A673 (cell line): ENCODE measurements around the gene SATB1. TPM values are rescaled to one million over a fixed set of nuclear protein-coding genes. Genes with fewer than 3 reads are reported as not detected.
A peak's percentile ranks its signal among the peaks of the same experiment; 100 is the strongest.

ENCODE experiments used
- BruUV-seq: library from RNA; stranded (reverse); fragments of 400-500 nt; replicated peaks from 2 replicates; lab custom pipeline; 2021; lab: Mats Ljungman, UMichigan
- CTCF ChIA-PET: fragments of 300-600 bp; sonication (Branson Sonifier 250); formaldehyde crosslinking; loops from one replicate; lab custom pipeline; 2022; ENCODE audit warnings: antibody characterized with exemption; lab: Charles Lee
- POLR2A ChIA-PET: fragments of 300-600 bp; sonication (Branson Sonifier 250); formaldehyde crosslinking; loops from one replicate; lab custom pipeline; 2022; ENCODE audit warnings: antibody characterized with exemption; ENCODE audit not compliant: low non-redundant PET; lab: Charles Lee
- DNase-seq: peaks from one replicate; pipeline ENCODE4 v3.0.0-alpha.2; 2015; ENCODE audit warnings: low spot score
- H3K27ac ChIP-seq: fragments of 200-600 bp; sonication (generic); 2 replicates; pipeline ENCODE4 v1.5.1; 2016; ENCODE audit warnings: mixed run types, low read depth, mild to moderate bottlenecking, mixed read lengths, antibody characterized with exemption, low read length; ENCODE audit not compliant: poor library complexity, severe bottlenecking
- H3K27me3 ChIP-seq: fragments of 200-600 bp; sonication (generic); replicated peaks from 2 replicates; pipeline ENCODE4 v1.6.1; 2017; ENCODE audit warnings: mixed run types, low read depth, mild to moderate bottlenecking, mixed read lengths, antibody characterized with exemption, low read length; ENCODE audit not compliant: insufficient read depth, poor library complexity
- H3K36me3 ChIP-seq: fragments of 200-600 bp; sonication (generic); 2 replicates; pipeline ENCODE4 v1.6.1; 2016; ENCODE audit warnings: mixed run types, mild to moderate bottlenecking, mixed read lengths, antibody characterized with exemption, low read length; ENCODE audit not compliant: insufficient read depth, poor library complexity, severe bottlenecking
- H3K4me1 ChIP-seq: fragments of 200-600 bp; sonication (generic); 2 replicates; pipeline ENCODE4 v1.6.1; 2017; ENCODE audit warnings: mixed run types, mild to moderate bottlenecking, mixed read lengths, antibody characterized with exemption, low read length; ENCODE audit not compliant: insufficient read depth, poor library complexity, severe bottlenecking
- H3K4me3 ChIP-seq: fragments of 200-600 bp; sonication (generic); 2 replicates; pipeline ENCODE4 v1.5.1; 2016; ENCODE audit warnings: low read depth, mixed run types, mild to moderate bottlenecking, mixed read lengths, low read length; ENCODE audit not compliant: poor library complexity, severe bottlenecking
- H3K9me3 ChIP-seq: fragments of 200-600 bp; sonication (generic); 2 replicates; pipeline ENCODE4 v1.6.1; 2016; ENCODE audit warnings: mixed run types, low read depth, mild to moderate bottlenecking, mixed read lengths, antibody characterized with exemption, low read length; ENCODE audit not compliant: poor library complexity, severe bottlenecking
- CTCF ChIP-seq: fragments of 300-800, 200-600 bp; sonication (generic); conservative IDR thresholded peaks from 2 replicates; pipeline ENCODE4 v1.5.1; 2017; ENCODE audit warnings: low read depth, mild to moderate bottlenecking, antibody characterized with exemption, low read length, moderate library complexity, mixed read lengths
- EZH2 ChIP-seq: fragments of 200-600 bp; sonication (generic); IDR thresholded peaks from 2 replicates; pipeline ENCODE4 v1.6.1; 2017; ENCODE audit warnings: borderline replicate concordance, low read depth, mild to moderate bottlenecking, mixed read lengths, antibody characterized with exemption, low read length; ENCODE audit not compliant: poor library complexity, severe bottlenecking
- intact Hi-C: fragments of 100-400 bp; cut with micrococcal nuclease; formaldehyde crosslinking; loops from one replicate; pipeline ENCODE4 v1.10.0; 2022; ENCODE audit not compliant: unreplicated experiment
- total RNA-seq: library from RNA; stranded (reverse); gene quantifications from 2 replicates; pipeline ENCODE4 v1.2.3, GENCODE V29; 2021

The SATB1 gene
- total RNA-seq, 1 experiment from 2014 or later = 5.9 TPM

- no TSS peak for BruUV-seq
- H3K27ac ChIP-seq = no peak overlapping the region
- no peak for DNase-seq
- peaks cover 62% of the 10 kb centered on the region for H3K27me3 ChIP-seq
- no peaks in the 10 kb centered on the region for H3K9me3 ChIP-seq
- TF ChIP-seq EZH2 (no peak), CTCF (no peak)
- no peak overlapping the region for H3K4me3 ChIP-seq
- peaks cover 6% of the 10 kb centered on the region for H3K4me1 ChIP-seq
- CTCF ChIA-PET = interaction anchor here (0.7 kb wide), 1 partner anchor 181 kb away, joined by 3 read pairs; no protein-coding TSS in a partner anchor
- H3K36me3 ChIP-seq = no peaks in the 10 kb centered on the region
- POLR2A ChIA-PET = no interaction called here
- intact Hi-C loops = no loop called here
Measured at GRCh38 chr3:18446149-18446825, 21.1 kb upstream of the SATB1 start.

- Histone ChIP-seq H3K27me3 (peaks cover 69% of the 10 kb centered on the region), H3K4me1 (peaks cover 6% of the 10 kb centered on the region), H3K36me3 (no peaks in the 10 kb centered on the region), H3K27ac (no peak overlapping the region), H3K4me3 (peak overlapping the region; percentile 26), H3K9me3 (no peaks in the 10 kb centered on the region)
- no TSS peak for BruUV-seq
- intact Hi-C loops = no loop called here
- ChIA-PET CTCF (no interaction called here), POLR2A (no interaction called here)
- TF ChIP-seq CTCF (0 out of 2 replicates have a peak, but pooled peaks have one; percentile 5), EZH2 (no peak)
- DNase-seq = no peak
Measured at GRCh38 chr3:18445401-18446148, 20.4 kb upstream of the SATB1 start.

GRCh38 chr3:18444595-18445400 is 19.7 kb upstream of the SATB1 start:
- CTCF ChIA-PET = interaction anchor here (0.6 kb wide), 1 partner anchor 23 kb away, joined by 4 read pairs; no protein-coding TSS in a partner anchor
- TF ChIP-seq EZH2 = no peak
- 0 out of 2 replicates have a peak, but pooled peaks have one; percentile 6 for TF ChIP-seq CTCF
- Histone ChIP-seq H3K36me3 (no peaks in the 10 kb centered on the region), H3K27me3 (peaks cover 77% of the 10 kb centered on the region), H3K27ac (no peak overlapping the region), H3K9me3 (no peaks in the 10 kb centered on the region), H3K4me3 (peak overlapping the region; percentile 29), H3K4me1 (peaks cover 6% of the 10 kb centered on the region)
- intact Hi-C loops = no loop called here
- BruUV-seq = no TSS peak
- POLR2A ChIA-PET = no interaction called here
- peak; percentile 71 for DNase-seq
